ENCODE data around the gene SUMF2. TPM values are rescaled to one million over a fixed set of nuclear protein-coding genes. Genes with fewer than 3 reads are reported as not detected.
"Not testable (repeated sequence)": the region's sequence is repeated elsewhere in the genome, so short reads cannot be mapped to it uniquely, and the experiment has no call there.

The SUMF2 gene
- total RNA-seq, 3 donors from 2014 or later (not counting 1 experiment from before 2014, with no cell fraction given): 130 to 147 (median 136) TPM

DNA sequence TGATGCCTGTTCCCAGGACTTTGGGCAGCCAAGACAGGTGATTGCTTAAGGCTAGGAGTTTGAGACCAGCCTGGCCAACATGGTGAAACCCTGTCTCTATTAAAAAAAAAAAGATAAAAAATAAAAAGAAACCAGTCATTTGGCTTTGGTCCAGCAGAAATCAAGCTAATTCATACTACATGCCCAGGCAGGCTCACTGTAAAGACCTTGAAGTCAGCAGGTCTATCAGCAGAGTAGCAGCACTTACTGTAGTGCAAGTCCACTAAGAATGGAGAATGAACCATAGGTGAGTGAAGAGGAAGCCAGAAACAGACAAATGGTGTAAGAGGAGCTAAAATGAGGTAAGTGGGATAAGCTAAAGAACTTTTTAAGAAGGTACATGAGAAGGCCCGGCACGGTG is 37.5 kb upstream of the SUMF2 start:
- Mint-ChIP-seq H3K9me3 (no peaks in the 10 kb centered on the region), H3K36me3 (no peaks in the 10 kb centered on the region), H3K27me3 (ENCODE audit: low read depth in 2 of 2) (no peaks in the 10 kb centered on the region), H3K4me1 (no peaks in the 10 kb centered on the region), H3K4me3 (no peak overlapping the region), H3K27ac (no peak overlapping the region)
- TF ChIP-seq, protein P1, sequence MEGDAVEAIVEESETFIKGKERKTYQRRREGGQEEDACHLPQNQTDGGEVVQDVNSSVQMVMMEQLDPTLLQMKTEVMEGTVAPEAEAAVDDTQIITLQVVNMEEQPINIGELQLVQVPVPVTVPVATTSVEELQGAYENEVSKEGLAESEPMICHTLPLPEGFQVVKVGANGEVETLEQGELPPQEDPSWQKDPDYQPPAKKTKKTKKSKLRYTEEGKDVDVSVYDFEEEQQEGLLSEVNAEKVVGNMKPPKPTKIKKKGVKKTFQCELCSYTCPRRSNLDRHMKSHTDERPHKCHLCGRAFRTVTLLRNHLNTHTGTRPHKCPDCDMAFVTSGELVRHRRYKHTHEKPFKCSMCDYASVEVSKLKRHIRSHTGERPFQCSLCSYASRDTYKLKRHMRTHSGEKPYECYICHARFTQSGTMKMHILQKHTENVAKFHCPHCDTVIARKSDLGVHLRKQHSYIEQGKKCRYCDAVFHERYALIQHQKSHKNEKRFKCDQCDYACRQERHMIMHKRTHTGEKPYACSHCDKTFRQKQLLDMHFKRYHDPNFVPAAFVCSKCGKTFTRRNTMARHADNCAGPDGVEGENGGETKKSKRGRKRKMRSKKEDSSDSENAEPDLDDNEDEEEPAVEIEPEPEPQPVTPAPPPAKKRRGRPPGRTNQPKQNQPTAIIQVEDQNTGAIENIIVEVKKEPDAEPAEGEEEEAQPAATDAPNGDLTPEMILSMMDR (IDR thresholded peaks at IDR 0.05): no peak
- no peaks in the 10 kb centered on the region for H3K4me1 ChIP-seq (ENCODE audit: control insufficient read depth, insufficient read depth, low read length)
- no peak overlapping the region for H3K4me3 ChIP-seq (ENCODE audit: low read length)
- DNase-seq (no peak), ATAC-seq (no peak)
- WGBS (ENCODE audit: insufficient coverage): 92% methylated on average over 1 of the region's 2 CpGs
- no peaks in the 10 kb centered on the region for H3K36me3 ChIP-seq (ENCODE audit: control insufficient read depth, insufficient read depth, low read length)
- H3K9me3 ChIP-seq (ENCODE audit: control insufficient read depth, insufficient read depth, low read length): no peaks in the 10 kb centered on the region
- no peak overlapping the region for H3K27ac ChIP-seq (ENCODE audit: low read length)
- H3K27me3 ChIP-seq (ENCODE audit: control insufficient read depth, insufficient read depth, low read length): no peaks in the 10 kb centered on the region
- intact Hi-C loops (cut with micrococcal nuclease): no loop called here

DNA sequence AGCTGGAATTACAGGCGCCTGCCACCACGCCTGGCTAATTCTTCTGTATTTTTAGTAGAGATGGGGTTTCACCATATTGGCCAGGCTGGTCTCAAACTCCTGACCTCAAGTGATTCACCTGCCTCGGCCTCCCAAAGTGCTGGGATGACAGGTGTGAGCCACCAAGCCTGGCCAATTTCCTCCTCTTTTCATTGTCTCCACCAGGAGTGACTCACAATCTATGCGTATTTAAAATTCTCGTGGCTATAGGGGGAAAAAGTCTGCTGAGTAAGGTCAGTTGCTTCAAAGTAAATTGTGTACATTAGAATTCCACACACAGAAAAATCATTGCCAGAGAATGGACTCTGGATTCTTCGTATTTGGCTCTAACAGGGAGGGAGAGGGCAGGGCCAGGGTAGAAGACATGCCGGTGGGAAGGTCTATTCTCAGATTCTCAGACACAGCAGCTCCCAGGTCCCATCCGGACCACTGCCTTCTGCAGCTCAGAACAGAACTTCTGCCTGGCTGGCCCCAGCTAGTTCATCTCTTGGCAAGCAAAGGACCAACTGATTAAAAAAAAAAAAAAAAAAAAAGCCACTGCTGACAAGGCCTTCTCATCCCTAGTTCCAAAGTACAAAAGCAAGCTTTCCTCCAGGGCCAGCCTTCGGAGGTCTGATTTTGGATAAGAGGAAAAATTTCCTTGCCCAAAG is 35.0 kb upstream of the SUMF2 start:
- Mint-ChIP-seq H3K36me3 (no peaks in the 10 kb centered on the region), H3K9me3 (no peaks in the 10 kb centered on the region), H3K27me3 (ENCODE audit: low read depth in 2 of 2) (no peaks in the 10 kb centered on the region), H3K4me3 (no peak overlapping the region), H3K4me1 (peaks cover 5 to 7% of the 10 kb centered on the region in 2 donors), H3K27ac (no peak overlapping the region)
- intact Hi-C loops (cut with micrococcal nuclease): no loop called here
- H3K36me3 ChIP-seq (ENCODE audit: control insufficient read depth, insufficient read depth, low read length): no peaks in the 10 kb centered on the region
- TF ChIP-seq, protein P1 (IDR thresholded peaks at IDR 0.05): no peak
- ATAC-seq (no peak), DNase-seq (no peak)
- H3K4me1 ChIP-seq (ENCODE audit: control insufficient read depth, insufficient read depth, low read length): no peaks in the 10 kb centered on the region
- no peaks in the 10 kb centered on the region for H3K27me3 ChIP-seq (ENCODE audit: control insufficient read depth, insufficient read depth, low read length)
- H3K4me3 ChIP-seq (ENCODE audit: low read length): no peak overlapping the region
- no peak overlapping the region for H3K27ac ChIP-seq (ENCODE audit: low read length)
- H3K9me3 ChIP-seq (ENCODE audit: control insufficient read depth, insufficient read depth, low read length): no peaks in the 10 kb centered on the region
- whole genome bisulfite sequencing (ENCODE audit: insufficient coverage): 93% methylated on average over 7 of the region's 9 CpGs

DNA sequence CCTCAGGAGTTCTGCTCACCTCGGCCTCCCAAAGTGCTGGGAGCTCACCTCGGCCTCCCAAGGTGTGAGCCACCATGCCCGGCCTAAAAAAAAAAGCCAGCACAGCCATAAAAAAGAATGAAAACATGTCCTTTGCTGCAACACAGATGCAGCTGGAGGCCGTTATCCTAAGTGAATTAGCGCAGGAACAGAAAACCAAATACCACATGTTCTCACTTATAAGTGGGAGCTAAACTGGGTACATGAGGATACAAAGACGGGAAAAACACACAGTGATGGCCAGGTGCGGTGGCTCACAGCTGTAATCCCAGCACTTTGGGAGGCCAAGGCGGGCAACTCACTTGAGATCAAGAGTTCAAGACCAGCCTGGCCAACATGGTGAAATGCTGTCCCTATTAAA is 33.7 kb upstream of the SUMF2 start:
- H3K4me1 ChIP-seq (ENCODE audit: control insufficient read depth, insufficient read depth, low read length): peaks cover 2% of the 10 kb centered on the region
- H3K4me3 ChIP-seq (ENCODE audit: low read length): no peak overlapping the region
- Mint-ChIP-seq H3K27ac (no peak overlapping the region), H3K4me3 (no peak overlapping the region), H3K36me3 (no peaks in the 10 kb centered on the region), H3K9me3 (no peaks in the 10 kb centered on the region), H3K4me1 (peaks cover 5 to 7% of the 10 kb centered on the region in 2 donors), H3K27me3 (ENCODE audit: low read depth in 2 of 2) (no peaks in the 10 kb centered on the region)
- DNase-seq: no peak
- H3K27ac ChIP-seq (ENCODE audit: low read length): no peak overlapping the region
- intact Hi-C loops (cut with micrococcal nuclease): no loop called here
- no peaks in the 10 kb centered on the region for H3K36me3 ChIP-seq (ENCODE audit: control insufficient read depth, insufficient read depth, low read length)
- H3K27me3 ChIP-seq (ENCODE audit: control insufficient read depth, insufficient read depth, low read length): no peaks in the 10 kb centered on the region
- TF ChIP-seq, protein P1 (IDR thresholded peaks at IDR 0.05): no peak
- 92% methylated on average over 8 of the region's 8 CpGs for WGBS (ENCODE audit: insufficient coverage)
- ATAC-seq: no peak
- H3K9me3 ChIP-seq (ENCODE audit: control insufficient read depth, insufficient read depth, low read length): no peaks in the 10 kb centered on the region

DNA sequence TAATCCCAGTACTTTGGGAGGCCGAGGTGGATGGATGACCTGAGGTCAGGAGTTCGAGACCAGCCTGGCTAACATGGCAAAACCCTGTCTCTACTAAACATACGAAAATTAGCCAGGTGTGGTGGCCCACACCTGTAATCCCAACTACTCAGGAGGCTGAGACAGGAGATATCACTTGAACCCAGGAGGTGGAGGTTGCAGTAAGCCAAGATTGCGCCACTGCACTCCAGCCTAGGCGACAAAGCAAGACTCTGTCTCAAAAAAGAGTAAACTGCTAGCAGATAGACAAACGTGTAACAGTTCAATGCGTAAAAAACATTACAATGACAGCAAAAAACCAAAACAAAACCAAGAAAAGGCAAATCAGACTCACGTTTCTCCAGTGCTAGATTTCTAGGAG is 32.5 kb upstream of the SUMF2 start:
- H3K4me1 Mint-ChIP-seq; ATAC-seq; H3K9me3 Mint-ChIP-seq; H3K4me1 ChIP-seq (ENCODE audit: control insufficient read depth, insufficient read depth, low read length); DNase-seq; H3K27me3 ChIP-seq (ENCODE audit: control insufficient read depth, insufficient read depth, low read length); H3K27ac Mint-ChIP-seq; H3K9me3 ChIP-seq (ENCODE audit: control insufficient read depth, insufficient read depth, low read length); intact Hi-C loops (cut with micrococcal nuclease); H3K27me3 Mint-ChIP-seq (ENCODE audit: low read depth in 2 of 2); H3K36me3 ChIP-seq (ENCODE audit: control insufficient read depth, insufficient read depth, low read length); H3K27ac ChIP-seq (ENCODE audit: low read length); H3K4me3 ChIP-seq (ENCODE audit: low read length); H3K36me3 Mint-ChIP-seq: not testable (repeated sequence)
- peak overlapping the region; percentile 77 for H3K4me3 Mint-ChIP-seq
- WGBS (ENCODE audit: insufficient coverage): 84% methylated on average over 8 of the region's 8 CpGs

DNA sequence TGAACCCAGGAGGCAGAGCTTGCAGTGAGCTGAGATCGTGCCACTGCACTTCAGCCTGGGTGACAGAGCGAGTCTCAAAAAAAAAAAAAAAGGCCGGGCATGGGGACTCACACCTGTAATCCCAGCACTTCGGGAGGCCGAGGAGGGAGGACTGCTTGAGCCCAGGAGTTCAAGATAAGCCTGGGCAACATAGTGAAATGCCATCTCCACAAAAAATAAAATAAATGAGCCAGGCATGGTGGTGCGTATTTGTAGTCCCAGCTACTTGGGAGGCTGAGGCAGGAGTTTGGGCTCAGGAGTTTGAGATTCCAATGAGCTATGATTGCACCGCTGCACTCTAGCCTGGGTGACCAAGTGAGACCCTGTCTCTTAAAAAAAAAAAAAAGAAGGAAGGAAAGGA is 31.5 kb upstream of the SUMF2 start:
- H3K27me3 ChIP-seq (ENCODE audit: control insufficient read depth, insufficient read depth, low read length); H3K36me3 ChIP-seq (ENCODE audit: control insufficient read depth, insufficient read depth, low read length); H3K27me3 Mint-ChIP-seq (ENCODE audit: low read depth in 2 of 2); H3K4me3 ChIP-seq (ENCODE audit: low read length); ATAC-seq; H3K9me3 Mint-ChIP-seq; H3K4me1 ChIP-seq (ENCODE audit: control insufficient read depth, insufficient read depth, low read length); intact Hi-C loops (cut with micrococcal nuclease); H3K27ac Mint-ChIP-seq; H3K36me3 Mint-ChIP-seq; H3K9me3 ChIP-seq (ENCODE audit: control insufficient read depth, insufficient read depth, low read length); H3K4me1 Mint-ChIP-seq; H3K27ac ChIP-seq (ENCODE audit: low read length); DNase-seq: not testable (repeated sequence)
- peak overlapping the region; percentile 77 for H3K4me3 Mint-ChIP-seq
- 97% methylated on average over 7 of the region's 7 CpGs for WGBS (ENCODE audit: insufficient coverage)
